Spinal cord (tissue), 10 donors: Measurements from ENCODE around the gene PRKCA. TPM values are rescaled to one million over a fixed set of nuclear protein-coding genes. Genes with fewer than 3 reads are reported as not detected.

Source experiments
- DNase-seq, 6 donors: peaks; one replicate each; pipeline versions ENCODE4 v3.0.0 to v3.0.0-alpha.2; 2013 to 2015; ENCODE audit warnings: low spot score in 6 of 6, low read depth in 4 of 6
- H3K27ac ChIP-seq: one replicate; pipeline ENCODE4 v1.5.1; 2013; ENCODE audit warnings: low read depth, low read length, control low read depth
- H3K27me3 ChIP-seq: one replicate; pipeline ENCODE4 v1.6.1; 2013; ENCODE audit warnings: low read length; ENCODE audit not compliant: control insufficient read depth, insufficient read depth
- H3K36me3 ChIP-seq: one replicate; pipeline ENCODE4 v1.6.1; 2013; ENCODE audit warnings: low read length; ENCODE audit not compliant: control insufficient read depth, insufficient read depth
- H3K4me1 ChIP-seq: one replicate; pipeline ENCODE4 v1.6.1; 2013; ENCODE audit warnings: low read length; ENCODE audit not compliant: control insufficient read depth, insufficient read depth
- H3K4me3 ChIP-seq: one replicate; pipeline ENCODE4 v1.5.1; 2013; ENCODE audit warnings: low read depth, low read length, control low read depth
- H3K9me3 ChIP-seq: one replicate; pipeline ENCODE4 v1.6.1; 2013; ENCODE audit warnings: low read length; ENCODE audit not compliant: control insufficient read depth, insufficient read depth
- WGBS: methylation state at CpG from one replicate; pipeline ENCODE4 v1.1.5; 2013; ENCODE audit warnings: missing lambda C conversion rate; ENCODE audit not compliant: insufficient coverage; 5-methylcytosine and 5-hydroxymethylcytosine counted together
- polyA plus RNA-seq, 2 donors: library from polyadenylated mRNA; unstranded; fragments of 120-200 nt; gene quantifications; one replicate each; pipeline ENCODE4 v1.2.1, GENCODE V29; 2013; ENCODE audit not compliant: insufficient read length in 2 of 2
- total RNA-seq, 2 donors: library from RNA; depleted of rRNA in 1 of 2; stranded (reverse); fragments of 120-200 nt in 1 of 2; fragments of >200 nt in 1 of 2; gene quantifications; one replicate each; pipeline versions ENCODE4 v1.2.3 to v1.2.4, GENCODE V29; 2013 to 2014
- donor health status: healthy.

Gene PRKCA
- total and polyA plus RNA-seq, 4 donors: 42.4 to 51.3 (median 48.2) TPM

DNA sequence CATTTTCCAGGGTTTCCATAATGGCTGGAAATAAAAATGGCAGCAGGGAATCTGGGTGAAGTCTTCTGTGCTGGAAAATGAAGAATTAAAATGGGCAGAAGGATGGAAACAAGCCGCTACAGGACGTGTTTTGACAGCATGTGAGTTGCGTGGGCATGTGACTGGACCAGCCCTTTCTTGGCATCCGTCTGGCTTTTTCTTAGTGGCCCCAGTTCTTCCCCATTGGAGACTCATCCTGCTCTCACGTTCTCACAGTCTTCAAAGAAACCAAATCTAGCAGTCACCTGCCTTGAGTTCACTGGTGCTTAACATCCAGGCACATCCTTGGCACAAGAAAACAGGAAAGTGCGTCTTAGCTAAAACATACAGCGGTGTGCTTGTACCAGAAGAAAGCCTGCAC is 352.4 kb downstream of the PRKCA start:
- no peaks in the 10 kb centered on the region for H3K27me3 ChIP-seq
- H3K4me1 ChIP-seq: no peaks in the 10 kb centered on the region
- no peak for DNase-seq
- no peak overlapping the region for H3K27ac ChIP-seq
- no peak overlapping the region for H3K4me3 ChIP-seq
- H3K36me3 ChIP-seq: peaks cover 5% of the 10 kb centered on the region
- no peaks in the 10 kb centered on the region for H3K9me3 ChIP-seq
- 95% methylated on average over 7 of the region's 7 CpGs for WGBS

DNA sequence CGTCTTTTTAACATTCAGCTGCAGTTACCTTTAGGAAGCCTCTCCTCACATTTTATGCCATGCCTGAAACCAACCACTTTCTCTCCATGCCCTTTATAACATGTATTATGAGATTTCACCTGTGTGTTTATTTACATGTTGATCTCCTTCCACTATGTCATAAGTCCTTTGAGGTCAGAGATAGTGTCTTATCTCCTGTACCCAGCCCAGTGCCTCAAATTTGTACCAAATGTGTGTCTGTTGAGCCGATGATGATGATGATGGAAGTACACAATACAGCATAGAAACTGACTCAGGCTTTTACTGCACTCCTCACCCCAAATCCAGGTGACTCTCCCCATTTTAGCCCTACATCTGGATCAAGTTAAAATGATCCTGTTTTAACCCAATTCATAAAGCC is 353.0 kb downstream of the PRKCA start:
- Histone ChIP-seq H3K4me3 (no peak overlapping the region), H3K27ac (no peak overlapping the region), H3K4me1 (no peaks in the 10 kb centered on the region), H3K27me3 (no peaks in the 10 kb centered on the region), H3K9me3 (no peaks in the 10 kb centered on the region), H3K36me3 (peaks cover 5% of the 10 kb centered on the region)
- WGBS: no CpG with 5 or more reads among the region's 2 CpGs
- DNase-seq: no peak

- H3K27ac ChIP-seq: no peak overlapping the region
- H3K27me3 ChIP-seq: no peaks in the 10 kb centered on the region
- no peak overlapping the region for H3K4me3 ChIP-seq
- H3K36me3 ChIP-seq: peaks cover 5% of the 10 kb centered on the region
- no peaks in the 10 kb centered on the region for H3K4me1 ChIP-seq
- DNase-seq: no peak
- WGBS: 70% methylated on average over 4 of the region's 4 CpGs
- H3K9me3 ChIP-seq: no peaks in the 10 kb centered on the region
Observed at GRCh38 chr17:66655861-66656260, 353.4 kb downstream of the PRKCA start.

DNA sequence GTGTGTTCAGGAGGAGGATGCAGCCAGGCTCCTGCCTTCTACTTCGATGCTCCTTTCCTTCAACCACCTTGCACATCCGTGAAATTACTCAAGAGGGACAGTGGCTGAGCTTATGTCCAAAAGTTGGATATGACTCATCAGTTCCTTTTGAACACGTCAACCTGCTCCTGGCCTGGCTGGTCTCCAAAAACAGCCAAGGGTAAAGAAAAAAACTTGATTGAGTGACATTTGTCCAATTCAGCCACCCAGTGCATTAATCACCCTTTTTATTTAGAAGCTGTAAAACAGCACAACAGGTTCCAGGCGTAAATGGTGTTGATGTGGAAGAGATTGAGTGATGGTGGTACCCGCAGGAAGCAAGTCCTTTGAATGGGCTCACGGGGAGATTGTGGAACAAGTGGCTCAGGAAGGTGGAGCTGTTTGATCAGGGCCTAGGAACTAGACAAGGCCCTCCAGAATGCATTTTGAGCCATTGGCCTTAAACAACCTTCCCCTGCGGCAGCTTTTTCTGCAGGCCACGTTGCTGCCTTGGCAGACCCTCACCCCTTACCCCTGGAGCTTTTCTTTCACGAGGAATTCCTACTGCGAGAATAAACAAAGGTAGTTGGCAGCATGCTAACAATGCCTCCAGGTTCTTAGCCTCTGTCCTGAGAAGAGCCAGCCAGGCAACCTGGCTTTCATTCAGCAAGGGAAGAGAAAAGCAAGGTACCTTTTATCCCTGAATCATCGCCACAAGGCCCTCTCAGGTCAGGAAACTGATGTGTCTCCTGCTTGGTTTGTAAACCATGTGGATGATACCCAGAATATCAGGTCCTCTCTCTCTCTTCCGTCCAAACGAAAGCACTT is 359.2 kb downstream of the PRKCA start:
- Histone ChIP-seq H3K4me1 (no peaks in the 10 kb centered on the region), H3K9me3 (no peaks in the 10 kb centered on the region), H3K36me3 (no peaks in the 10 kb centered on the region), H3K27me3 (no peaks in the 10 kb centered on the region), H3K4me3 (no peak overlapping the region), H3K27ac (no peak overlapping the region)
- DNase-seq: no peak
- 60% methylated on average over 13 of the region's 13 CpGs for WGBS

- DNase-seq: no peak
- no peaks in the 10 kb centered on the region for H3K9me3 ChIP-seq
- H3K4me3 ChIP-seq: no peak overlapping the region
- H3K4me1 ChIP-seq: no peaks in the 10 kb centered on the region
- 100% methylated on average over 1 of the region's 5 CpGs for WGBS
- H3K27me3 ChIP-seq: no peaks in the 10 kb centered on the region
- no peaks in the 10 kb centered on the region for H3K36me3 ChIP-seq
- no peak overlapping the region for H3K27ac ChIP-seq
Observed at GRCh38 chr17:66662496-66662895, 360.1 kb downstream of the PRKCA start.

- DNase-seq: peak in 1 of 6 donors; percentile 38
- H3K9me3 ChIP-seq: no peaks in the 10 kb centered on the region
- H3K27ac ChIP-seq: no peak overlapping the region
- 76% methylated on average over 8 of the region's 12 CpGs for WGBS
- H3K36me3 ChIP-seq: no peaks in the 10 kb centered on the region
- no peaks in the 10 kb centered on the region for H3K4me1 ChIP-seq
- H3K27me3 ChIP-seq: no peaks in the 10 kb centered on the region
- no peak overlapping the region for H3K4me3 ChIP-seq
Observed at GRCh38 chr17:66663041-66663606, 360.7 kb downstream of the PRKCA start.

DNA sequence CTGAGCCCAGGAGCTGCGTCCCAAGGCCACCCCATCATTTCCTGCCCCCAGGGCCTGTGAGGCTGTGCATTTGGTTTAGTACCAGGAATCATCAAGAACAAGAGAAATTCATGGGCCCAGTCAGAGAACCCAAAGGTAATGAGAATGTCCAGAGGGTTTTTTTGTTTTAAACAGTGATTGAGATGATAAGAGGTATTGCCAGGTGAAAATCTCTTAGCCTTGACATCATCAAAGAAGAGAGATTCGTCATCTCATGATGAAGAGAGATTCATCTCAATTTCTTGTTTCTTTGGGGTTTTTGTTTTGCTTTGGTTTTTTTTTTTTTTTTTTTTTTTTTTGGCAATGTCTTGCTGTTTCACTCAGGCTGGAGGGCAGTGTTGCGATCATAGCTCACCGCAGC is 361.9 kb downstream of the PRKCA start:
- DNase-seq: no peak
- Histone ChIP-seq H3K4me3 (no peak overlapping the region), H3K9me3 (no peaks in the 10 kb centered on the region), H3K27me3 (no peaks in the 10 kb centered on the region), H3K36me3 (no peaks in the 10 kb centered on the region), H3K27ac (no peak overlapping the region), H3K4me1 (no peaks in the 10 kb centered on the region)
- WGBS: no CpG with 5 or more reads among the region's 4 CpGs

- no peak for DNase-seq
- H3K27me3 ChIP-seq: no peaks in the 10 kb centered on the region
- H3K36me3 ChIP-seq: no peaks in the 10 kb centered on the region
- no peak overlapping the region for H3K27ac ChIP-seq
- WGBS: 100% methylated on average over 1 of the region's 4 CpGs
- H3K9me3 ChIP-seq: no peaks in the 10 kb centered on the region
- H3K4me3 ChIP-seq: no peak overlapping the region
- H3K4me1 ChIP-seq: no peaks in the 10 kb centered on the region
Observed at GRCh38 chr17:66665194-66665593, 362.8 kb downstream of the PRKCA start.

DNA sequence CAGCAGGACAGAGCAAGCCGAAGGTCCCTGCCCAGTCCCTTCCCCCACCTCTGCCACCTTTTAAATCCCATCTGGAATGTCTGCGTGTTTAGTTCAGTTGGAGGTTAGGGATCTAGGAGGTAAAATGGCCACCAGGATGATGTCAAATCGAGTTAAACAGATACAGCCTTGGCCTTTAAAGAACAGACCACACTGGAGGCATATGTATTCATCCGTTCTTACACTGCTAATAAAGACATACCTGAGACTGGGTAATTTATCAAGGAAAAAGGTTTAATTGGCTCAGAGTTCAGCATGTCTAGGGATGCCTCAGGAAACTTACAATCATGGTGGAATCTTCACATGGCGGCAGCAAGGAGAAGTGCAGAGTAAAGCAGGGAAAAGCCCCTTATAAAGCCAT is 364.7 kb downstream of the PRKCA start:
- Histone ChIP-seq H3K36me3 (no peaks in the 10 kb centered on the region), H3K27ac (no peak overlapping the region), H3K4me1 (no peaks in the 10 kb centered on the region), H3K27me3 (no peaks in the 10 kb centered on the region), H3K9me3 (no peaks in the 10 kb centered on the region), H3K4me3 (no peak overlapping the region)
- WGBS: 100% methylated on average over 1 of the region's 5 CpGs
- DNase-seq: no peak

- no peaks in the 10 kb centered on the region for H3K27me3 ChIP-seq
- no peak for DNase-seq
- no peaks in the 10 kb centered on the region for H3K9me3 ChIP-seq
- no peaks in the 10 kb centered on the region for H3K36me3 ChIP-seq
- H3K4me3 ChIP-seq: no peak overlapping the region
- WGBS: 94% methylated on average over 2 of the region's 4 CpGs
- H3K4me1 ChIP-seq: no peaks in the 10 kb centered on the region
- H3K27ac ChIP-seq: no peak overlapping the region
Observed at GRCh38 chr17:66667491-66668030, 365.1 kb downstream of the PRKCA start.
